ES-I3 (cell line): ENCODE measurements around the gene NME9.

Experiments
- H3K36me3 ChIP-seq: 2 replicates; pipeline ENCODE4 v1.6.1; 2013; ENCODE audit warnings: mild to moderate bottlenecking, low read length, control low read depth, moderate library complexity; ENCODE audit not compliant: insufficient read depth
- H3K4me1 ChIP-seq: 2 replicates; pipeline ENCODE4 v1.6.1; 2013; ENCODE audit warnings: mild to moderate bottlenecking, control low read depth, low read length; ENCODE audit not compliant: insufficient read depth
- H3K9ac ChIP-seq: 2 replicates; pipeline ENCODE4 v1.6.1; 2013; ENCODE audit warnings: low read depth, mild to moderate bottlenecking, low read length, moderate library complexity
- H3K9me3 ChIP-seq: 2 replicates; pipeline ENCODE4 v1.6.1; 2013; ENCODE audit warnings: mild to moderate bottlenecking, low read length, moderate library complexity; ENCODE audit not compliant: control insufficient read depth, insufficient read depth

The NME9 gene

DNA sequence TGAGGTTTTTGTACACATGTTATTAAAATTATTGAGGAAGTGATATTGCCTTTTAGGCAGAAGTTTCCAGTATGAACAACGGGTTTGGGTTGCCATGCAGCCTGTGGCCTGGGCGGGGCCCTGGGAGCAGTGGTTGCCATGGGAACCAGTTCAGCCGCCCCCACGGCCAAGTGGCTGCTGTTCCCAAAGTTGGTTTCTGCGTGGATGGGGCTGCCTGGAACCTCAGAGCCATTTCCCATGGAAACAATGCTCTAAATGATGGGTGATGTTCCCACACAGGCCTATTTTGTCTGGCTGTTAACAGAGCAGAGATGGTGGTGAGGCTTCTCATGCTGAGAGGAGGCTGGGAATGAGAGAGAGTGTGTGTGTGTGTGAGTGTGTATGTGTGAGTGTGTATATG is 38.3 kb upstream of the NME9 start:
- H3K9ac ChIP-seq, result no peak overlapping the region
- H3K36me3 ChIP-seq, result no peaks in the 10 kb centered on the region
- no peaks in the 10 kb centered on the region for H3K9me3 ChIP-seq
- H3K4me1 ChIP-seq, result no peaks in the 10 kb centered on the region

DNA sequence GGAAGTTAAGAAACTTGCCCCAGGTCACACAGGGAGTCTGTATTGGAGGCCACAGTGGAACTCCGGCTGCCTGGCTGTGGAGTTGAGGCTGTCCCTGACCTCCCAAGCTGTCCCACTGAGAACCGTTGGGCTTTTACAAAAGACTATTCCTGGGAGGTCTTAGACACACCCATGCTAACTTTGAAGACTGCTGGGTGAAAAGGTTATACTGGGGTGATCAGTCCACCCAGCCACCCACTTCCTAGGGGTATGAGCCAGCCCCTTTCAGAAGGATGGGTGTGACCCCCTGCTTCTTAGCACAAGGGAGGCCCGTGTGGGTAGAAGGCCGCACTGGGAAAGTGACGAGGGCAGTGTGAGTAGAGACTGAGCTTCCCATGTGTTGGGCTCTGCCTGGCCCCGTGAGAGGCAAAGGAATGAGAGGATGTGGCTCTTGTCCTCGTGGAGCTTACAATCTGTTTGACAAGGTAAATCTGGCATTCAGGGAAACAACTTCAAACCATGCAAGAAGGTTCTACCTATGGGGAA is 37.7 kb upstream of the NME9 start:
- Histone ChIP-seq H3K9ac (no peak overlapping the region), H3K9me3 (no peaks in the 10 kb centered on the region), H3K4me1 (no peaks in the 10 kb centered on the region), H3K36me3 (no peaks in the 10 kb centered on the region)

DNA sequence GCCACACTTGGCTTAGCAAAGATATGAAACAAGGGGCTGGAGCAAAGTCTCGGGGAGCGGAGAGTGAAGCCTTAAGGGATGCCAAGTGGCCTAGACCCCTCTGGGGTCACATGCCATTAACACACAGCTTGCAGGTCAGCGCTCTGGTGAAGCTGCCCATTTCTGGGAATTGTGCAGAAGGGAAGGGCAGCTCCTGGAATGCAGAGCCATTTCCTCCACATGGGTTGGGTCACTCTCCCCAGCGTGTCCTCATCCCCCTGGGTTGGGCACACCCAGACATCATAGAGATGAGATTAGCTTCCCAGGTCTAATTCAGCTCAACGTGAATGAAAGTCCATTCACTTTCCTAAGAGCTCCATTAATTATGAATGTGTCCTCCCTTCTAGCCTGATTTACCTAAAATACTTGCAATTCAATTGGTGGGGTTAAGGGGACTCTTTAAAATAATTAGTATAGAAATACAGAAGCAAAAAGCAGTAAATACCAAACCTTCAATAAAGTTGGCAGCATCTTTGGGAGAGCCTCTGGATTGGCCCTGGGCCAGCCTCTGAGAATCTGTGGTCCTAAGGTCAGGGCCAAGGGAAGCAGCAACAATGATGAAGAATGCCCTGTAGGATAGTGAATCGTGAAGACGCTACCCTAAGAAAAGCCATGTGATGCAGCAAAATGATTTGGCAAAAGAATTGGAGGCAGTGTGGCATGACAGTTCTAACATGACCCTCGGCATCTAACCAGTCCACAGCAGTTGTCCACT is 36.5 kb upstream of the NME9 start:
- no peaks in the 10 kb centered on the region for H3K4me1 ChIP-seq
- no peaks in the 10 kb centered on the region for H3K9me3 ChIP-seq
- no peak overlapping the region for H3K9ac ChIP-seq
- H3K36me3 ChIP-seq, result no peaks in the 10 kb centered on the region

DNA sequence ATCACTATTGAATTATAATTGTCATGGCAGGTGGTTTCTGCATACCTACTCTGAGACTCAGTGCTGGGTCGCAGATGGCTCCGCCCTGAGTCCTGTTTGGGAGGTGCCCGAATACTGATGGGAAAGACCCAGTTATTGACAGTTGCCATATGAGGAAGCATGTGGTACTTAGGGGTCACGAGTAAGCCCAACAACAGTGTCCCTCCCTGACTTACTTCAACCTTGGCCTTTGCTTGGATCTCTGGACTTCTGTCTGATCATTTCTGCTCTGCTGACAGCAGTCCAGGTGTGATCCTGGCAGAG is 35.6 kb upstream of the NME9 start:
- Histone ChIP-seq H3K9ac (no peak overlapping the region), H3K36me3 (no peaks in the 10 kb centered on the region), H3K9me3 (no peaks in the 10 kb centered on the region), H3K4me1 (no peaks in the 10 kb centered on the region)

DNA sequence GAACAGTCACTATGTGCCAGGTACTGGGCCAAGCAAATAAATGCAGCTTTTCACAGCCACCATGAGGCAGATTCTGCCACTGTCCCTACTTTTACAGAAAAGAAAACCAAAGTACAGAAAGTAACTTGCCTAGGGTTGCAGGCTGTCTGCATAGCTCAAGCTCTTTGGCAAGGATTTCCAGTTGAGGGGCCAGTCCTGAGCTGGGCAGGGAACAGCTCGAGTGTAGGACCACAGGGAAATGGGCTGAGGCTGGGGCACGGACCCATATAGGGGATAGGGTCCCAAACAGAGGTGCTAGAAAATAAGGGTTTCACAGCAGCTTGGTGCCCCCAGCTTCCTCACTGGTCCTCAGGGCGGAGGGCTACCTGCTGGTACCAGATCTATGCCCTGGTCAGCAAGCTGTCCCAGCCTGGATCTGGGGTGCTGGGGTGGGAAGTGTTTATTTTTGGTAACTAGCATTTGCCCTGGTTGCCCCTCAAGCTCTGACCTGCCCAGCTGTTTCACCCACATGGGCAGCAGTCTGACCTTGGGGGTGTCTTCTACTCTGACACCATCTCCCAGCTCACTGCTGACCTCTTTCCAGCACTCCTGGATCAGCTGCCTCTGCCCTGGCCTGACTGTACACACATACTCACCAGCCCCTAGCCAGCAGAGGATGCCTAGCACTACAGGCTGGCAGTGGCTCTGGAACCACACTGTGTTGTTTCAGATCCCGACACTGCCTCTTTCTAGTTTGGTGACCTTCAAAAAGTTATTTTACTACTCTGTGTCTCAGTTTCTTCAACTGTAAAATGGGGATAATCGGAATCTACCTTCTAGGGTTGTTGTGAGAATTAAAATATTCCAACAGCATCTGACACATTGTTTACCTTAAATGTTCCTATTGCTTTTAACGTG is 35.0 kb upstream of the NME9 start:
- Histone ChIP-seq H3K4me1 (no peaks in the 10 kb centered on the region; the same call in 1 of the 2 replicates), H3K9me3 (no peaks in the 10 kb centered on the region), H3K9ac (no peak overlapping the region), H3K36me3 (no peaks in the 10 kb centered on the region)

DNA sequence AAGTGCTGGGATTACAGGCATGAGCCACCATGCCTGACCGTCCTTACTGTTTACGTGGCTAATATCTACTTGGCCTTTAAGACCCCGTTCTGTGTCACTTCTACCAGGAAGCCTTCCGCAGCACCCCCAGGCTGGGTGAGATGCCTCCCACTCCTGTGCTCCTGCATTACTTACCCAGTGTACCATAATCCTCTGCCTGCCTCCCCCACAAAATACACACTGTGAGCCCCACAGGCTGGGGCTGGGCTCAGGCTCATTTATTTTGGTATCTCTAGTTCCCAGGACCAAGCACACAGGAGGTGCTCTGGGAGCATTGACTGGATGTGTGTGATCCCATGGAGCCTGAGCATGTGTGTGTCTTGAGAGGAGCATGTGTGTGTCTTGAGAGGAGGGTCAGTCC is 33.7 kb upstream of the NME9 start:
- Histone ChIP-seq H3K9ac (no peak overlapping the region), H3K4me1 (no peaks in the 10 kb centered on the region; the same call in 1 of the 2 replicates), H3K9me3 (no peaks in the 10 kb centered on the region), H3K36me3 (no peaks in the 10 kb centered on the region)

DNA sequence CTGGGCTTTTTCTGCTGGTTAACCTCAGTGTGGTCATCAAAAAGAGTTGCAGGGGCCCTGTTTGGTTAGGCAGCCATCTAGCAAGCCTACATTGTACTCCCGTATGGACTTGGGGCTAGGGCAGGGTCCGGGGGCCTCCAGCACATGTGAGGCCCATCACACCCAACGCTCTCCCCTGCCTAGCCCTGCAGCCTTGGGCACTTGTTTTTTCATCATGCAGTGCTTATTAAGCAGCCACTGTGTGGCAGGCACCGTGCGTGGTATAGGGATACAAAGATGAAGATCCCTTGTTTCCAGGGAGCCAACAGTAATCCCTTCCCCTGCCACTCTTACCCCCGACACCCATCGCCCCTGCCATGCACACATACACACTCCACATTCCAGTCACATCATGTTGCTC is 32.9 kb upstream of the NME9 start:
- Histone ChIP-seq H3K9ac (no peak overlapping the region), H3K9me3 (no peaks in the 10 kb centered on the region), H3K4me1 (no peaks in the 10 kb centered on the region; the same call in 1 of the 2 replicates), H3K36me3 (no peaks in the 10 kb centered on the region)

DNA sequence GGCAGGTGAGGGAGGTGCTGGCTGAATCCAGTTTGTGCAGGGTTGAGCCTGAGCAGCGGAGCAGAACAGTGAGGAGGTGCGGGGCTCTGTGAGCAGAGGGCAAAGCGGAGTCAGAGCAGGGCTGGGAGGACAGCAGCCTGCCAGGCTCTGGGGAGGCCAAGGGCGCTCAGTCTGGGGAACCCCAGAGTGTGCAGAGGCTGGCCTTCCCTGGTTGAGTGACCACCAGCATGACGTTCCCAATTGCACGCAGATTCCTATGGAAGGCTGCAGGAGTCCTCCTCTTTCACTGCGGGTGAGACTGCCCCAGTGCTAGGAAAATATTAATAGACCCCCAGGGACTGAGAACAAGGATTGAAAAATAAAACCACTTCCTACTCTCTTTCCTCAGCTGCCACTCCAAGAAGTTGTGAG is 31.9 kb upstream of the NME9 start:
- Histone ChIP-seq H3K9ac (no peak overlapping the region), H3K4me1 (peaks cover 3% of the 10 kb centered on the region; the same call in 1 of the 2 replicates), H3K9me3 (no peaks in the 10 kb centered on the region), H3K36me3 (no peaks in the 10 kb centered on the region)

DNA sequence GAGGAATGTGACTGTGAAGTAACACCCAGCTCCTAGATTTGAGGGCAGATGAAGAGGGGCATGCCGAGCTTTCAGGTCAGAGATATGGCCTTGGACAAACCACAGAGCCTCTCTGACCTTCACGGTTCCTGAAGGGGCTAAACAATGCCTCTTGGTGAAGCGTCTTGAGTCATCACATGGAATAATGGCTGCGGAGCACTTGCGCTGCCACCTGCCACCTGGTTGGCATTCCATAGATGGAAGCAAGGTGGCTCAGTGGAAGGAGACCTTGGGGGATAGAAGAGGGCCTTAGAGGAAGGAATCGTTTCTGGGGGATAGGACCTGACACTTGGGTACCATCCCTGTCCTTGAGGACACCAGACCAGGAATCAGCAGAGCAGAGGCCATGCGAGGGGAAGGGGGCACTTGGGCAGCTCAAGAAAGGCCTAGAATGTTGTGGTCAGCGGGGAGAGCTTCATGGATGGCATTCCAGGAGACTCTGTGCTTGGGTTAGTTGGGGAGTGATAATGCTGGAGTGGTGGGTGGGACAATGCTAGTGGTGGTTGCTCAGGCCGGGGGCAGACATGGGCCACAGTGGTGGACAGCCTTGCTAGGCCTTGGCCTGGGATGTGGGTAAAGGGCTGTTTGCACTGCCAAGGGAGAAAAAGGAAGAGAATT is 31.3 kb upstream of the NME9 start:
- peaks cover 5% of the 10 kb centered on the region; the same call in 1 of the 2 replicates for H3K4me1 ChIP-seq
- H3K9ac ChIP-seq, result no peak overlapping the region
- no peaks in the 10 kb centered on the region for H3K36me3 ChIP-seq
- H3K9me3 ChIP-seq, result no peaks in the 10 kb centered on the region

DNA sequence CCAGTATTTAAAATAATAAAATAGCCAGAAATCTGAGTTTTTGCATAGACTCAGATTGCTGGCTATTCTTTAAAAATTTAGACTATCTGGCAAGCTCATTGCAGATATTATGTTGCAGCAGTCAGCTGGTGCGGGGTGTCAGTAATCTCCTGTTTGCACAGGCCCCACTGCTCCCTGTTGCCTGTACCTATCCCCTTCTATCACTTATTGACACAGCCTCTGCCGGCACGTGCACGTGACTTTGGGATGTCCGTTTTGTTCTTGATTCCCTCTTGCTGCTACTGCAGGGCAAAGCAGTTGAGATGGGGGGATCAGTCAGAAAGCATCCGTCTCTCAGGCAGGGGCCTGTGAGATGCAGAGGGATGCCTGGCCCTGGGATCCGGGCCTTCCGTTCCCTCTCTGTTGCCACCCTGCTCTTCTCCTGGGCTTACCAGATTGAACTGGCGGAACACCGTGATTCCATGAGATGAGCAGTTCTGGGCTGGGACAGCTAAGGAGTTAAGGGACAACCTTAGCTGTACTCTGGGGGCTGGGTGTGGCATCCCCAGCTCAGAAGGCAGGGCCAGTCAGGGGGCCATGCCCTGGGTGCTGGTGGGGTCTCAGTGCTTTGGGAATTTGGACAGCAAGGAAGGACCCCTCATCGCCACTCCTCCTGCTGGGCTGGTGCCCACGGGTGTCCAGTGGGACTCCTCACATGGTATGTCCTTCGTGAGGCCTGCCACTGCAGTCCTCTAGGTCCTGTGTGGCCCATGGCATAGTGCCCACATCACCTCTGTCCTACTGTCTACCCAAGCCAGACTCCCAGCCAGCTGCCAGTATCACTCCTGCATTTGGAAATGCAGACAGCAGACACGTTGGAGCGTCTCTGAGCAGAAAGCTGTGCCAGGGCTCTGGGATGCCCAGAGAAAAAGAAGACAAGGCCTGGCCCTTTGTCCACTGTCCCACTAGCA is 30.5 kb upstream of the NME9 start:
- H3K36me3 ChIP-seq, result no peaks in the 10 kb centered on the region
- no peaks in the 10 kb centered on the region for H3K9me3 ChIP-seq

DNA sequence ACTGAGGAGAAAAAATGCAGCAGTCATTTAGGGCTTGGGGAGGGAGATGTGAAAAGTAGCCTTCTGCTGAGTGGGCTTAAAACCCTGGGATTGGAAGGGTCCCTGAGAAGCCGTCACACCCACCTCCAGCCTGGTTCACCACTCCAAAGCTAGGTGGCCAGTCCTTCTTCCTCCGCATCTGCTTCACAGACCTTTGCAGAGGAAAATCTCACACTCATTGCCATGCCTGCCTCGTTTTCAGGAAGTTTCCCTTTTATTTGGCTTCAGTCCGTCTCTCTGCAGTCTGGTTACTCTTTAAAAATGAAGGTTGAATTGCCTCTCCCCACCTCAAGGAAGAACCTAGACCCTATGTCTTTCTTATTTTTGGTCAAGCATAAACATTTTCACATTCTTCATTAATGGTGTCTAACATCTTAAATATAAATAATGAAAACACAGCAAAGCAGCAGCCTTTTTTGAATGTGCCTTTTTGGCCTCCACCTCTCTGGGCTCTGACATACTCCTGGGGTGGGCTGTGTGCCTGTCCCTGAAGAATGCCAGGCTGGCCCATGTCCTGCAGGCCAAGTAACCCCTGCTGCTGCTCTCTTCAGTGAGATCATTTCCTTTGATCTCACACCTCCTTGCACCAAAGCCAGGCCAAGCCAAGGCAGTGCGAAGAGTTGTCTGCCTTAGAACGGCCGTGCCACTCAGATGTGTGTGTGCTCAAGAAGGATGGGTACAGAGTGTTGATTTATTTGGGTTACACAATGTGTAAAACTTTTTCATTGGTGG is 29.7 kb upstream of the NME9 start:
- Histone ChIP-seq H3K9me3 (no peaks in the 10 kb centered on the region), H3K4me1 (peaks cover 5% of the 10 kb centered on the region; the same call in 1 of the 2 replicates), H3K36me3 (no peaks in the 10 kb centered on the region), H3K9ac (no peak overlapping the region)

More for the DNA sequence above, 30.5 kb upstream of the NME9 start:
- Histone ChIP-seq H3K4me1 (peaks cover 5% of the 10 kb centered on the region; the same call in 1 of the 2 replicates), H3K9ac (no peak overlapping the region)

DNA sequence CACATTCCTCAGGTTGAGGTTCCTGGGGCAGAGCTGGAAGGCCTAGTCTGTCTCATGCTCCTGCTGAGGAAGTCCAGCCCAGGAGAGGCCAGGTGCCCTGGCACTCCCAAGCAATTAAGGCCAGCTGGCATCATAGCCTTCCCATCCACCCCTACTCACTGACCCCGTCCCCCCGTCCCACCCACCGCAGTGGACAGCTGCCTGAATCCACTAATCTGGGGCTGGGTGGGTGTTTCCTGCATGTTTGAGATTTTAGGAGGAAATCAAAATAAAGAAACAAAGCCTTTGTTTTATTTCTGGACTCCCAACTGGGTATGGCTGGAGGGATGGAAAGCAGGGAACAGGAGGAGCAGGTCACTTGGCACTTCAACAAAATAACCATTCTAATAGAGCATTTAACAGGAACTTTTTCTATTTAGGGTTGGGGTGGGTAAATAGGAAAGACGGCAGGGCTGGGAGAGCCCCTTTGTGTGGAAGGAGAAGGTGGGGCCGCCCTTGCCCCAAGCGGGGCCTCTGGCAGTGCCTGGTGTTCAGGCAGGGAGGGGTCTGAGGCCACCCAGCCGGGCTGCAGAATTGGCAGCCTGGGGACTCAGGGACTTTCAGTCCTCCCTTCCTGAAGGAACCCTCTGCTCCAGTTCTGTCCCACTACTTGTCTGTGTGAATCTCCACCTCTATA is 27.2 kb upstream of the NME9 start:
- H3K36me3 ChIP-seq, result no peaks in the 10 kb centered on the region
- H3K9me3 ChIP-seq, result no peaks in the 10 kb centered on the region
- peaks cover 5% of the 10 kb centered on the region; the same call in 1 of the 2 replicates for H3K4me1 ChIP-seq
- no peak overlapping the region for H3K9ac ChIP-seq
